NCI-H748 treated with DMSO at 0.1 percent for 48 hours (cell line): ENCODE data around the gene SLC30A7.

Experiments used
- DNase-seq: peaks from one replicate; lab custom pipeline; 2025; lab: John Stamatoyannopoulos, UW

SLC30A7 gene

DNA sequence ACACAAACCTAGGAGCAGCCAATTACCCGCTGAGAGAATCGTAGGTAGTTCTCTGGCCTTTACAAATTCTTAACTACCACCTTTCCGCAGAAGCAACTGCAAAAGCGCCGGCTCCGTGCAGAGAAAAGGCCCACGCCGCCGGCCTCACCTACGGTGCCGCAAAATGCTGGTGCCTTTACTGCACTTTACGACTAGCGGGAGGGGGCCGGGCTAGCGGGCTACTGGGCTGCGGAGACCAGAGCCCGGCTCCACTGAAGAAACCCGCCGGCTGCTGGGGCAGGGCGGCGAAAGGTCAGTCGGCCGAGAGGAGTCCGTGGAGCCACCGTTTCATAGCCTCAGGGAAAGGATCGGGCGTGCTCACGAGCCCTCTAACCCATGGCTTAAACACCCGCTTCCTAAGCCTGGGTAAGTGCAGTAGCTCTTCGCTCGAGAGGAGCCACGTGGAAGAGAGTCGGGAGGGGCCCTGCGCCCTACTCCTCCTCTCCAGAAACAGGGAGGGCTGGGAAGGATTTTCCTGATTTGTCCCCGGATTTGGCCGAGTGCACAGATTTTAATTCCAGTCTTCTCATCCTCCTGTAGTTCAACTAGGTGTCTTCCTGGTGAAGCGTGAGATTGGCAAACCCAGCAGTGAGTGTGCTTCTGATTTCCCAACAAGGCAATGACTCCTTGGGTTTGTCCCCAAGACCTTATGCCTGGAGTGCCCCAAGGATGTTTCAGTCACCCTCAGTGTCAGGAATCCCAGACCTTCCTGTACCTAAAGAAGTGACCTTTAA, 130.0 kb downstream of the SLC30A7 start, which contains the start of gene DPH5:
Gene DPH5 (minus strand): TSS at position 128 of the 773 bp plus-strand sequence. CDS start 341 bp downstream, outside the sequence.
- DNase-seq, result peak; percentile 57

- no peak for DNase-seq
Measured at GRCh38 chr1:101026430-101026788, 130.5 kb downstream of the SLC30A7 start.

- no peak for DNase-seq
Measured at GRCh38 chr1:101027194-101027772, 131.4 kb downstream of the SLC30A7 start.

- no peak for DNase-seq
Measured at GRCh38 chr1:101028466-101028865, 132.6 kb downstream of the SLC30A7 start.

DNA sequence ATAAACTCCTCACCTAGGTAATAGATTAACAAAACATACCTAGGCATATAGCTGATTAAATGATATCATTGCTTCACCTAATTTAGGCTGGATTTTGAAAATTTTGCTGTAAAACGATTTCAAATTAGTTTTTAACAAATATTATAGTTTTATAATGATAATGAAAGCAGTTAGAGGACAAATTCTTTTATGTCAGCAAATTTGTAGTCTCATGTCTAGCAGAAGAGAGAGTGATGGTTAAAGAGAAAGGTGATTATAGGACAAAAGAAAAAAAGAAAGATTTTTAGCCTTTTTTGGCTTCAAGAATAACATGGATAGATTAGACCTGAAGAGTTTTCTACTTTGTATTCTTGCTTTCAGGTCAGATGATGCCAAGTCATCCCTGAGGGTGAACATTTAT, 133.3 kb downstream of the SLC30A7 start:
- DNase-seq, result no peak

- no peak for DNase-seq
Measured at GRCh38 chr1:101030881-101031280, 135.0 kb downstream of the SLC30A7 start.
